OCI-LY1 (cell line): Measurements from ENCODE around the gene FAM117A.

Experiments
- EZH2 ChIP-seq: fragments of 200-600 bp; sonication (generic), shearing (Covaris generic); IDR thresholded peaks from 2 replicates; pipeline ENCODE4 v1.8.0; 2017; ENCODE audit warnings: borderline replicate concordance, mixed run types, mild to moderate bottlenecking, antibody characterized with exemption, low read length, moderate library complexity, mixed read lengths
- TF ChIP-seq, protein P1 (sequence below): fragments of 200-600 bp; sonication (generic), shearing (Covaris generic); IDR thresholded peaks from 2 replicates; pipeline ENCODE4 v1.5.1; 2017; ENCODE audit warnings: mild to moderate bottlenecking, antibody characterized with exemption, low read length, moderate library complexity, mixed read lengths

- TF ChIP-seq, protein P1, sequence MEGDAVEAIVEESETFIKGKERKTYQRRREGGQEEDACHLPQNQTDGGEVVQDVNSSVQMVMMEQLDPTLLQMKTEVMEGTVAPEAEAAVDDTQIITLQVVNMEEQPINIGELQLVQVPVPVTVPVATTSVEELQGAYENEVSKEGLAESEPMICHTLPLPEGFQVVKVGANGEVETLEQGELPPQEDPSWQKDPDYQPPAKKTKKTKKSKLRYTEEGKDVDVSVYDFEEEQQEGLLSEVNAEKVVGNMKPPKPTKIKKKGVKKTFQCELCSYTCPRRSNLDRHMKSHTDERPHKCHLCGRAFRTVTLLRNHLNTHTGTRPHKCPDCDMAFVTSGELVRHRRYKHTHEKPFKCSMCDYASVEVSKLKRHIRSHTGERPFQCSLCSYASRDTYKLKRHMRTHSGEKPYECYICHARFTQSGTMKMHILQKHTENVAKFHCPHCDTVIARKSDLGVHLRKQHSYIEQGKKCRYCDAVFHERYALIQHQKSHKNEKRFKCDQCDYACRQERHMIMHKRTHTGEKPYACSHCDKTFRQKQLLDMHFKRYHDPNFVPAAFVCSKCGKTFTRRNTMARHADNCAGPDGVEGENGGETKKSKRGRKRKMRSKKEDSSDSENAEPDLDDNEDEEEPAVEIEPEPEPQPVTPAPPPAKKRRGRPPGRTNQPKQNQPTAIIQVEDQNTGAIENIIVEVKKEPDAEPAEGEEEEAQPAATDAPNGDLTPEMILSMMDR = no peak
- TF ChIP-seq EZH2 = no peak
Measured at GRCh38 chr17:49722066-49722465, 41.9 kb downstream of the FAM117A start.
